A673 (cell line): ENCODE measurements around the gene TRDMT1. TPM values are rescaled to one million over a fixed set of nuclear protein-coding genes. Genes with fewer than 3 reads are reported as not detected.

Experiments used
- BruUV-seq: library from RNA; stranded (reverse); fragments of 400-500 nt; replicated peaks from 2 replicates; lab custom pipeline; 2021; lab: Mats Ljungman, UMichigan
- CTCF ChIA-PET: fragments of 300-600 bp; sonication (Branson Sonifier 250); formaldehyde crosslinking; loops from one replicate; lab custom pipeline; 2022; ENCODE audit warnings: antibody characterized with exemption; lab: Charles Lee
- POLR2A ChIA-PET: fragments of 300-600 bp; sonication (Branson Sonifier 250); formaldehyde crosslinking; loops from one replicate; lab custom pipeline; 2022; ENCODE audit warnings: antibody characterized with exemption; ENCODE audit not compliant: low non-redundant PET; lab: Charles Lee
- DNase-seq: peaks from one replicate; pipeline ENCODE4 v3.0.0-alpha.2; 2015; ENCODE audit warnings: low spot score
- H3K27ac ChIP-seq: fragments of 200-600 bp; sonication (generic); 2 replicates; pipeline ENCODE4 v1.5.1; 2016; ENCODE audit warnings: mixed run types, low read depth, mild to moderate bottlenecking, mixed read lengths, antibody characterized with exemption, low read length; ENCODE audit not compliant: poor library complexity, severe bottlenecking
- H3K27me3 ChIP-seq: fragments of 200-600 bp; sonication (generic); replicated peaks from 2 replicates; pipeline ENCODE4 v1.6.1; 2017; ENCODE audit warnings: mixed run types, low read depth, mild to moderate bottlenecking, mixed read lengths, antibody characterized with exemption, low read length; ENCODE audit not compliant: insufficient read depth, poor library complexity
- H3K36me3 ChIP-seq: fragments of 200-600 bp; sonication (generic); 2 replicates; pipeline ENCODE4 v1.6.1; 2016; ENCODE audit warnings: mixed run types, mild to moderate bottlenecking, mixed read lengths, antibody characterized with exemption, low read length; ENCODE audit not compliant: insufficient read depth, poor library complexity, severe bottlenecking
- H3K4me1 ChIP-seq: fragments of 200-600 bp; sonication (generic); 2 replicates; pipeline ENCODE4 v1.6.1; 2017; ENCODE audit warnings: mixed run types, mild to moderate bottlenecking, mixed read lengths, antibody characterized with exemption, low read length; ENCODE audit not compliant: insufficient read depth, poor library complexity, severe bottlenecking
- H3K4me3 ChIP-seq: fragments of 200-600 bp; sonication (generic); 2 replicates; pipeline ENCODE4 v1.5.1; 2016; ENCODE audit warnings: low read depth, mixed run types, mild to moderate bottlenecking, mixed read lengths, low read length; ENCODE audit not compliant: poor library complexity, severe bottlenecking
- H3K9me3 ChIP-seq: fragments of 200-600 bp; sonication (generic); 2 replicates; pipeline ENCODE4 v1.6.1; 2016; ENCODE audit warnings: mixed run types, low read depth, mild to moderate bottlenecking, mixed read lengths, antibody characterized with exemption, low read length; ENCODE audit not compliant: poor library complexity, severe bottlenecking
- EZH2 ChIP-seq: fragments of 200-600 bp; sonication (generic); IDR thresholded peaks from 2 replicates; pipeline ENCODE4 v1.6.1; 2017; ENCODE audit warnings: borderline replicate concordance, low read depth, mild to moderate bottlenecking, mixed read lengths, antibody characterized with exemption, low read length; ENCODE audit not compliant: poor library complexity, severe bottlenecking
- intact Hi-C: fragments of 100-400 bp; cut with micrococcal nuclease; formaldehyde crosslinking; loops from one replicate; pipeline ENCODE4 v1.10.0; 2022; ENCODE audit not compliant: unreplicated experiment
- total RNA-seq: library from RNA; stranded (reverse); gene quantifications from 2 replicates; pipeline ENCODE4 v1.2.3, GENCODE V29; 2021
- TF ChIP-seq, protein P1 (sequence below): fragments of 300-800, 200-600 bp; sonication (generic); conservative IDR thresholded peaks from 2 replicates; pipeline ENCODE4 v1.5.1; 2017; ENCODE audit warnings: low read depth, mild to moderate bottlenecking, antibody characterized with exemption, low read length, moderate library complexity, mixed read lengths

Gene TRDMT1
- total RNA-seq, 1 experiment from 2014 or later, result 14.0 TPM

DNA sequence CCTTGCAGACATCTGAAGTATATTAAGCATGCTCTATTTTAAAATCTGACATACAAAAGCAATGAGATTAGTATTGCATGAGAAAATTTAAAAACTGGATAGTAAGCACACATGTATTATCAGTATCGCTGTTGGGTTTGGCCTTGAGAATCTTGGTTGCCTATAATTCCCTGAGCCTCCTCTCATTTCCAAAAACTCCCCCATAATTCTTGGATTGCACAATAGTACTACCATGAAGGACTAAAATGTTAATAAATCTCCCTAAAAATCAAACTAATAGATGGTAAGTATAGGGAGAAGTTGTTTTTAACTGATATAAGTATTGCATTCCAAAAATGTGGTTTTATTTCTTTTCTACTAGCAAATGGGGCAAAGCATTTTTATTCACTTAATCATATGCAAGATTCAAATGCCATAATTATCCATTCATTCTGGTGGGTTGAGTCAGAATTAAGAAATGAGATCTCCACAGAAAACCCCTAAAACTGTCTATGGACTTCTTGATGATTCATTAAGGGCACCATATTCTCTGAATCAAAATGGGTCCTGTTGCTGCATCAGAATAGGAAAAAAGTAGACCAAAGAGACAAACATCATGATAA is 16.3 kb upstream of the TRDMT1 start:
- H3K4me1 ChIP-seq, result peaks cover 74% of the 10 kb centered on the region
- CTCF ChIA-PET, result no interaction called here
- no peak for DNase-seq

DNA sequence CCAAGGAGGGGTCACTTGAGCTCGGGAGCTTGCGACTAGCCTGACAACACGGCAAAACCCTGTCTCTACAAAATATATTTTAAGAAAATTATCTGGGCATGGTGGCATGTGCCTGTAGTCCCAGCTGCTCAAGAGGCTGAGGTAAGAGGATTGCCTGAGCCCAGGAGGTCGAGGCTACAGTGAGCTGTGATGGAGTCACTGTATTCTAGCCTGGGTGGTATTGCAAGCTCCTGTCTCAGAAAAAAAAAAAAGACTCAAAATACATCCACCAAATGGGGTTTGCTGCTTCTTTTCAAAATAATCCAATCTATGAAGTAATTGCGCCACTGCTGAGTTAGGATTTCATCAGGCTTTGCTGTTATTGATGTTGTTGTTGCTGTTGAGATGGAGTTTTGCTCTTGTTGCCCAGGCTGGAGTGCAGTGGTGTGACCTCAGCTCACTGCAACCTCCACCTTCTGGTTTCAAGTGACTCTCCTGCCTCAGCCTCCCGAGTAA is 15.5 kb upstream of the TRDMT1 start:
- BruUV-seq, result no TSS peak
- Histone ChIP-seq H3K27me3 (no peaks in the 10 kb centered on the region), H3K27ac (peak overlapping the region; percentile 84), H3K4me3 (no peak overlapping the region), H3K9me3 (no peaks in the 10 kb centered on the region), H3K4me1 (peaks cover 72% of the 10 kb centered on the region), H3K36me3 (no peaks in the 10 kb centered on the region)
- ChIA-PET POLR2A (interaction anchor here (0.6 kb wide), 1 partner anchor 1109 kb away, joined by 3 read pairs; no protein-coding TSS in a partner anchor), CTCF (no interaction called here)
- intact Hi-C loops, result no loop called here
- DNase-seq, result no peak
- TF ChIP-seq EZH2, result no peak
- TF ChIP-seq, protein P1, sequence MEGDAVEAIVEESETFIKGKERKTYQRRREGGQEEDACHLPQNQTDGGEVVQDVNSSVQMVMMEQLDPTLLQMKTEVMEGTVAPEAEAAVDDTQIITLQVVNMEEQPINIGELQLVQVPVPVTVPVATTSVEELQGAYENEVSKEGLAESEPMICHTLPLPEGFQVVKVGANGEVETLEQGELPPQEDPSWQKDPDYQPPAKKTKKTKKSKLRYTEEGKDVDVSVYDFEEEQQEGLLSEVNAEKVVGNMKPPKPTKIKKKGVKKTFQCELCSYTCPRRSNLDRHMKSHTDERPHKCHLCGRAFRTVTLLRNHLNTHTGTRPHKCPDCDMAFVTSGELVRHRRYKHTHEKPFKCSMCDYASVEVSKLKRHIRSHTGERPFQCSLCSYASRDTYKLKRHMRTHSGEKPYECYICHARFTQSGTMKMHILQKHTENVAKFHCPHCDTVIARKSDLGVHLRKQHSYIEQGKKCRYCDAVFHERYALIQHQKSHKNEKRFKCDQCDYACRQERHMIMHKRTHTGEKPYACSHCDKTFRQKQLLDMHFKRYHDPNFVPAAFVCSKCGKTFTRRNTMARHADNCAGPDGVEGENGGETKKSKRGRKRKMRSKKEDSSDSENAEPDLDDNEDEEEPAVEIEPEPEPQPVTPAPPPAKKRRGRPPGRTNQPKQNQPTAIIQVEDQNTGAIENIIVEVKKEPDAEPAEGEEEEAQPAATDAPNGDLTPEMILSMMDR, result no peak

More for the DNA sequence above, 16.3 kb upstream of the TRDMT1 start:
- no peaks in the 10 kb centered on the region for H3K9me3 ChIP-seq
- intact Hi-C loops, result no loop called here
- POLR2A ChIA-PET, result no interaction called here
- BruUV-seq, result no TSS peak
- H3K36me3 ChIP-seq, result no peaks in the 10 kb centered on the region
- TF ChIP-seq EZH2, result no peak
- TF ChIP-seq, protein P1, result no peak
- peak overlapping the region; percentile 84 for H3K27ac ChIP-seq
- no peaks in the 10 kb centered on the region for H3K27me3 ChIP-seq
- H3K4me3 ChIP-seq, result no peak overlapping the region

DNA sequence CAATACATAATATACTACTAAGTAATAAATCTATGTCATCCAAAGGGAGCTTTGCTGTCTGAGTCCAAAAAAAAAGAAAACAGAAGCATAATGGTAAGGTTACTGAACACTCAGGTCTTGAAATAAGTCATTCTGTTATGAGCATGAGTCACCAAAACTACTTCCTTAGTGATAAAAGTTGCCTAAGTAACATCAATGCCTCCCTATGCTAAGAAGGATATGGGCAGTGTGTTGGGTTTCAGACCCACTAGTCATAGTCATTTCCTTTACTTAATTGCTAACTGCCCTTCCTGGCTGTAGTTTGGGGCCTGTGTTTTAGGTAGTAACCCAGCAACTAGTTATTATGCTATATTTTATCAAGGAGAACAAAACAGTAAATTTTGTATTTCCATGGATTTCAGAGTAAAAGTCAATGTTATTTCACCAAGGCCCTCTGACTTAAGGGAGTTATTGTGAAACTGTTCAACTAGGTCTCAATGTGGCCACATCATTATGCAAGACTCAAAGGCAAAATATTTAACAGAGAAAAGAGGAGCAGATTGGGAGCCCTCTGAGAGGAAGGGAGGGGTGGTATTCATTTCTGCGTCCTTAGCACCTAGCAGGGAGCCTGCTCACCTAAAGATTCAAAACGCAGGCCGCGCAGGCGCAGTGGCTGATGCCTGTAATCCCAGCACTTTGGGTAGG is 14.9 kb upstream of the TRDMT1 start:
- TF ChIP-seq, protein P1, result no peak
- TF ChIP-seq EZH2, result no peak
- Histone ChIP-seq H3K27ac (peak overlapping the region; percentile 84), H3K27me3 (no peaks in the 10 kb centered on the region), H3K4me1 (peaks cover 72% of the 10 kb centered on the region), H3K4me3 (no peak overlapping the region), H3K9me3 (no peaks in the 10 kb centered on the region), H3K36me3 (no peaks in the 10 kb centered on the region)
- POLR2A ChIA-PET, result interaction anchor here (0.6 kb wide), 1 partner anchor 1109 kb away, joined by 3 read pairs; no protein-coding TSS in a partner anchor
- no TSS peak for BruUV-seq
- intact Hi-C loops, result no loop called here
- CTCF ChIA-PET, result no interaction called here
- DNase-seq, result peak; percentile 94
